Cardiac muscle cell (in vitro differentiated cells and primary cell): Measurements from ENCODE around the gene LAD1. TPM values are rescaled to one million over a fixed set of nuclear protein-coding genes. Genes with fewer than 3 reads are reported as not detected.
A peak's percentile ranks its signal among the peaks of the same experiment; 100 is the strongest.

Source experiments
- DNase-seq, 2 donors: peaks; one replicate each; pipeline versions ENCODE4 v3.0.0 to v3.0.0-alpha.2; 2010 to 2017; ENCODE audit warnings: low read depth in 1 of 2, low spot score in 1 of 2
- H3K27ac ChIP-seq: fragments of 200-600 bp; sonication (generic); 2 replicates; pipeline ENCODE4 v1.5.1; 2016
- H3K27me3 ChIP-seq: fragments of 200-600 bp; sonication (generic); 2 replicates; pipeline ENCODE4 v1.6.0; 2016; ENCODE audit warnings: control low read depth
- H3K36me3 ChIP-seq: fragments of 200-600 bp; sonication (generic); 2 replicates; pipeline ENCODE4 v1.5.1; 2016; ENCODE audit warnings: control low read depth
- H3K4me1 ChIP-seq: fragments of 200-600 bp; sonication (generic); 2 replicates; pipeline ENCODE4 v1.8.1; 2017; ENCODE audit warnings: low read depth, mild to moderate bottlenecking, mixed run types
- H3K4me3 ChIP-seq: fragments of 200-600 bp; sonication (generic); 2 replicates; pipeline ENCODE4 v1.5.1; 2016; ENCODE audit warnings: mild to moderate bottlenecking
- H3K9me3 ChIP-seq: fragments of 200-600 bp; sonication (generic); 2 replicates; pipeline ENCODE4 v1.5.1; 2017; ENCODE audit warnings: low read depth, mild to moderate bottlenecking, control low read depth
- polyA plus RNA-seq: library from polyadenylated mRNA; unstranded; fragments of >200 nt; fragmentation: Nextera tagmentation; extraction: Ambion mirVana; gene quantifications from 2 replicates; pipeline ENCODE4 v1.2.1, GENCODE V29; 2016
- total RNA-seq: library from RNA; depleted of rRNA; stranded (reverse); fragments of >200 nt; gene quantifications from 2 replicates; pipeline ENCODE4 v1.2.3, GENCODE V29; 2016
- TF ChIP-seq, protein P1 (sequence below): IDR thresholded peaks from 2 replicates; pipeline ENCODE4 v1.5.1; 2012; ENCODE audit warnings: low read depth, mild to moderate bottlenecking, low read length

Gene LAD1
- total and polyA plus RNA-seq, 2 experiments from 2014 or later = 8.2 to 12.6 TPM

GRCh38 chr1:201399352-201400126 is 415 bp upstream of the LAD1 start:
- Histone ChIP-seq H3K27me3 (peaks cover 2% of the 10 kb centered on the region), H3K4me3 (peak overlapping the region; percentile 30), H3K4me1 (peaks cover 38% of the 10 kb centered on the region), H3K9me3 (no peaks in the 10 kb centered on the region), H3K36me3 (no peaks in the 10 kb centered on the region), H3K27ac (no peak overlapping the region)
- TF ChIP-seq, protein P1, sequence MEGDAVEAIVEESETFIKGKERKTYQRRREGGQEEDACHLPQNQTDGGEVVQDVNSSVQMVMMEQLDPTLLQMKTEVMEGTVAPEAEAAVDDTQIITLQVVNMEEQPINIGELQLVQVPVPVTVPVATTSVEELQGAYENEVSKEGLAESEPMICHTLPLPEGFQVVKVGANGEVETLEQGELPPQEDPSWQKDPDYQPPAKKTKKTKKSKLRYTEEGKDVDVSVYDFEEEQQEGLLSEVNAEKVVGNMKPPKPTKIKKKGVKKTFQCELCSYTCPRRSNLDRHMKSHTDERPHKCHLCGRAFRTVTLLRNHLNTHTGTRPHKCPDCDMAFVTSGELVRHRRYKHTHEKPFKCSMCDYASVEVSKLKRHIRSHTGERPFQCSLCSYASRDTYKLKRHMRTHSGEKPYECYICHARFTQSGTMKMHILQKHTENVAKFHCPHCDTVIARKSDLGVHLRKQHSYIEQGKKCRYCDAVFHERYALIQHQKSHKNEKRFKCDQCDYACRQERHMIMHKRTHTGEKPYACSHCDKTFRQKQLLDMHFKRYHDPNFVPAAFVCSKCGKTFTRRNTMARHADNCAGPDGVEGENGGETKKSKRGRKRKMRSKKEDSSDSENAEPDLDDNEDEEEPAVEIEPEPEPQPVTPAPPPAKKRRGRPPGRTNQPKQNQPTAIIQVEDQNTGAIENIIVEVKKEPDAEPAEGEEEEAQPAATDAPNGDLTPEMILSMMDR = no peak
- DNase-seq = peak; percentile 19 to 57

DNA sequence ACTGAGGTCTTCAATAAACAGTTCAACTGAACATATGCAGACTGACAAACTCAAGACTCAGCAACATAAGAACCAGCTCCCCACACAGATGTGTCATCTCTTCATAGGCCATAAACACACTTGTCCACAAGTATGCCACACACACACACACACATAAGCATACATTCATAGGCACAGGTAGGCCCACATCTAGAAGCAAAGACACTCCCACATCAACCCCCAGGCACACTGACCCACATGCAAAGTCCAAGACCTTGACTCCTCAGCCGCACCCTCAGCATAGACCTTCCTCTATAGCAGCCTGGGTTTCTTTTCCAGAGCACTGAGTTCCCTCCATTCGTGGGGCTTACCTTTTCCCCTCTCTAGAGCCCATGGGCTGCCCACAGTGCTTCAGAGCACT is 1.4 kb downstream of the LAD1 start:
- Histone ChIP-seq H3K4me1 (peaks cover 41% of the 10 kb centered on the region), H3K4me3 (no peak overlapping the region), H3K9me3 (no peaks in the 10 kb centered on the region), H3K27ac (no peak overlapping the region), H3K36me3 (no peaks in the 10 kb centered on the region), H3K27me3 (peaks cover 2% of the 10 kb centered on the region)
- TF ChIP-seq, protein P1 = no peak
- DNase-seq = no peak

DNA sequence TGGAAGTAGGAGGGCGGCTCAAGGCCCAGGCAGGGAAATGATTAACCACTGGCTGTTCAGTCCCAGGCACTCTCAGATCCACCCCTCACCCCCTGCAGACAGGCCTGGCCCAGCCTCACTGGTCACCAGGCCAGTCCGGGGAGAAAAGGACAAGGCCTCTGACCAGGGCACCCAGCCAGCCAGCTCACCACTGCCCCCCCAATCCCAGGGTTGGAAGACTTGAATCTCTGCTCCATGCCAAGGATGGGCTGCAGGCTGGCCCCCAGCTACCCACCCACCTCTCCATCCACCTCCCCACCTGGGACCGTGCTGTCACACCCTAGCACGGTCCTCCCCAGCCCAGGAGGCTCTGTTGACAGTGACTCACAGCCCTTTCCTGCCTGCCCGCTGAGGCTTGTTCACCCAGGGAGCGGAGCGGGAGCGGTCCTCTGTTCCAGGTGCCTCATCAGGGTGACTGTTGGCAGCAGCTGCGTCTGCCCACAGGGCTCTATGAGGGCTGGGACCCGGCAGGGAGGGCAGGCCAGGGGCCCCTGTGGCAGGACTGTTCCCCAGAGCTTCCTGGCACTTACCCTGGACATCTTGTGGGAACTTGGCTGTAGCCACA is 2.2 kb downstream of the LAD1 start:
- TF ChIP-seq, protein P1 = no peak
- no peaks in the 10 kb centered on the region for H3K36me3 ChIP-seq
- DNase-seq = no peak
- no peak overlapping the region for H3K27ac ChIP-seq
- H3K9me3 ChIP-seq = no peaks in the 10 kb centered on the region
- H3K27me3 ChIP-seq = peaks cover 2% of the 10 kb centered on the region
- H3K4me1 ChIP-seq = peaks cover 46% of the 10 kb centered on the region
- H3K4me3 ChIP-seq = no peak overlapping the region

GRCh38 chr1:201395936-201396335 is 3.2 kb downstream of the LAD1 start:
- no peak overlapping the region for H3K4me3 ChIP-seq
- H3K27ac ChIP-seq = no peak overlapping the region
- no peaks in the 10 kb centered on the region for H3K36me3 ChIP-seq
- peaks cover 35% of the 10 kb centered on the region for H3K4me1 ChIP-seq
- peaks cover 2% of the 10 kb centered on the region for H3K27me3 ChIP-seq
- no peaks in the 10 kb centered on the region for H3K9me3 ChIP-seq
- DNase-seq = no peak
- TF ChIP-seq, protein P1 = no peak

- H3K36me3 ChIP-seq = no peaks in the 10 kb centered on the region
- no peaks in the 10 kb centered on the region for H3K9me3 ChIP-seq
- peaks cover 23% of the 10 kb centered on the region for H3K4me1 ChIP-seq
- no peak overlapping the region for H3K27ac ChIP-seq
- DNase-seq = no peak
- H3K4me3 ChIP-seq = no peak overlapping the region
- peaks cover 2% of the 10 kb centered on the region for H3K27me3 ChIP-seq
- TF ChIP-seq, protein P1 = no peak
Observed at GRCh38 chr1:201394591-201394990, 4.5 kb downstream of the LAD1 start.
